ENCODE measurements around the gene INPP5D.

- TF ChIP-seq, protein P1, sequence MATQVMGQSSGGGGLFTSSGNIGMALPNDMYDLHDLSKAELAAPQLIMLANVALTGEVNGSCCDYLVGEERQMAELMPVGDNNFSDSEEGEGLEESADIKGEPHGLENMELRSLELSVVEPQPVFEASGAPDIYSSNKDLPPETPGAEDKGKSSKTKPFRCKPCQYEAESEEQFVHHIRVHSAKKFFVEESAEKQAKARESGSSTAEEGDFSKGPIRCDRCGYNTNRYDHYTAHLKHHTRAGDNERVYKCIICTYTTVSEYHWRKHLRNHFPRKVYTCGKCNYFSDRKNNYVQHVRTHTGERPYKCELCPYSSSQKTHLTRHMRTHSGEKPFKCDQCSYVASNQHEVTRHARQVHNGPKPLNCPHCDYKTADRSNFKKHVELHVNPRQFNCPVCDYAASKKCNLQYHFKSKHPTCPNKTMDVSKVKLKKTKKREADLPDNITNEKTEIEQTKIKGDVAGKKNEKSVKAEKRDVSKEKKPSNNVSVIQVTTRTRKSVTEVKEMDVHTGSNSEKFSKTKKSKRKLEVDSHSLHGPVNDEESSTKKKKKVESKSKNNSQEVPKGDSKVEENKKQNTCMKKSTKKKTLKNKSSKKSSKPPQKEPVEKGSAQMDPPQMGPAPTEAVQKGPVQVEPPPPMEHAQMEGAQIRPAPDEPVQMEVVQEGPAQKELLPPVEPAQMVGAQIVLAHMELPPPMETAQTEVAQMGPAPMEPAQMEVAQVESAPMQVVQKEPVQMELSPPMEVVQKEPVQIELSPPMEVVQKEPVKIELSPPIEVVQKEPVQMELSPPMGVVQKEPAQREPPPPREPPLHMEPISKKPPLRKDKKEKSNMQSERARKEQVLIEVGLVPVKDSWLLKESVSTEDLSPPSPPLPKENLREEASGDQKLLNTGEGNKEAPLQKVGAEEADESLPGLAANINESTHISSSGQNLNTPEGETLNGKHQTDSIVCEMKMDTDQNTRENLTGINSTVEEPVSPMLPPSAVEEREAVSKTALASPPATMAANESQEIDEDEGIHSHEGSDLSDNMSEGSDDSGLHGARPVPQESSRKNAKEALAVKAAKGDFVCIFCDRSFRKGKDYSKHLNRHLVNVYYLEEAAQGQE (IDR thresholded peaks at IDR 0.05): no peak
- TF ChIP-seq CTCF (IDR thresholded peaks at IDR 0.05; ENCODE audit: low read depth, low read length, missing input control) (no peak), SP1 (IDR thresholded peaks at IDR 0.05) (no peak), YY1 (IDR thresholded peaks at IDR 0.05) (no peak), HNF4A (conservative IDR thresholded peaks at IDR 0.05) (no peak), TAF1 (conservative IDR thresholded peaks at IDR 0.05) (no peak), JUND (IDR thresholded peaks at IDR 0.05) (no peak), MAX (IDR thresholded peaks at IDR 0.05) (no peak), RAD21 (IDR thresholded peaks at IDR 0.05) (no peak)
Measured at GRCh38 chr2:233089851-233090250, 29.7 kb downstream of the INPP5D start.

All from liver (tissue), 3 donors.